AG09319 (cell line): ENCODE results near the gene HBS1L.

Experiments used
- DNase-seq: peaks from one replicate; pipeline ENCODE4 v3.0.0-alpha.2; 2010; ENCODE audit warnings: low read depth; ENCODE audit errors: extremely low read depth
- TF ChIP-seq, protein P1 (sequence below): IDR thresholded peaks from 2 replicates; pipeline ENCODE4 v1.5.1; 2011; ENCODE audit warnings: low read depth, mild to moderate bottlenecking, inconsistent platforms, low read length, moderate library complexity

HBS1L gene

DNA sequence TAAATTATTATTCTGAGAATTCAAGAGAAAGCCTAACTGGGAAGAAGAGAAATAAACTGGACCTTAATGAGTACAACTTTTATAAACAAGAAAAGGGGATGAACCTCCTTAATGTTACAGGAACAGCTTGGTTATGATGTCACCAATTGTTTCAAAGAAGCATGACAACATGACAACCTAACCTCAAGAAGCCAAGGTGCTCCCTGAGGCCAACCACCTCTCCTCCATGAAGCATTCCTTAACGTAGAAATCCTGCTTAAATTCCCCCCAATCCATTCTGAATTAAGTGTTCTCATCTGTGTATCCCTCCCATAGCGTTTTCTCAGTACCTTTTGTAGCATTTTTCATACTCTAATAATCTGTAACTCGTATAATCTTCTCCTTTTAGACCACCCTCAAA, 1.7 kb downstream of the HBS1L start:
- TF ChIP-seq, protein P1, sequence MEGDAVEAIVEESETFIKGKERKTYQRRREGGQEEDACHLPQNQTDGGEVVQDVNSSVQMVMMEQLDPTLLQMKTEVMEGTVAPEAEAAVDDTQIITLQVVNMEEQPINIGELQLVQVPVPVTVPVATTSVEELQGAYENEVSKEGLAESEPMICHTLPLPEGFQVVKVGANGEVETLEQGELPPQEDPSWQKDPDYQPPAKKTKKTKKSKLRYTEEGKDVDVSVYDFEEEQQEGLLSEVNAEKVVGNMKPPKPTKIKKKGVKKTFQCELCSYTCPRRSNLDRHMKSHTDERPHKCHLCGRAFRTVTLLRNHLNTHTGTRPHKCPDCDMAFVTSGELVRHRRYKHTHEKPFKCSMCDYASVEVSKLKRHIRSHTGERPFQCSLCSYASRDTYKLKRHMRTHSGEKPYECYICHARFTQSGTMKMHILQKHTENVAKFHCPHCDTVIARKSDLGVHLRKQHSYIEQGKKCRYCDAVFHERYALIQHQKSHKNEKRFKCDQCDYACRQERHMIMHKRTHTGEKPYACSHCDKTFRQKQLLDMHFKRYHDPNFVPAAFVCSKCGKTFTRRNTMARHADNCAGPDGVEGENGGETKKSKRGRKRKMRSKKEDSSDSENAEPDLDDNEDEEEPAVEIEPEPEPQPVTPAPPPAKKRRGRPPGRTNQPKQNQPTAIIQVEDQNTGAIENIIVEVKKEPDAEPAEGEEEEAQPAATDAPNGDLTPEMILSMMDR: no peak
- DNase-seq: no peak

DNA sequence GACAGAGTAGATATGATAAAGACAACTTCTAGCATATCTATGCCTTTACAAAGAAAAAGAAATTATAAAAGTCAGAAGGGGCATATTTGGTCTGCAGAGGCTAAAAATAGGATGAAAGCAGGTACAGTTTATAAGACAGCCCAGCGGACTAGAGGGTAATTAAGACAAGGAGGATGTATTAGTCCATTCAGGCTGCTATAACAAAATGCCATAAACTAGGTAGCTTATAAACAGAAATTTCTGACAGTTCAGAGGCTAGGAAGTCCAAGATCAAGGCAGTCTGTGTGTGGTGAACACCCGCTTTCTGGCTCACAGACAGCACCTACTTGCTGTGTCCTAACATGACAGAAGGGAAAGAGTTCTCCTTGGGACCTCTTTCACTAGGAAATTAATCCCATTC, 5.7 kb downstream of the HBS1L start:
- DNase-seq: no peak
- TF ChIP-seq, protein P1: no peak

GRCh38 chr6:135047336-135047735, 7.3 kb downstream of the HBS1L start:
- TF ChIP-seq, protein P1: no peak
- no peak for DNase-seq

- no peak for DNase-seq
- TF ChIP-seq, protein P1: no peak
These were observed 7.7 kb downstream of the HBS1L start for GRCh38 chr6:135046912-135047311.

DNA sequence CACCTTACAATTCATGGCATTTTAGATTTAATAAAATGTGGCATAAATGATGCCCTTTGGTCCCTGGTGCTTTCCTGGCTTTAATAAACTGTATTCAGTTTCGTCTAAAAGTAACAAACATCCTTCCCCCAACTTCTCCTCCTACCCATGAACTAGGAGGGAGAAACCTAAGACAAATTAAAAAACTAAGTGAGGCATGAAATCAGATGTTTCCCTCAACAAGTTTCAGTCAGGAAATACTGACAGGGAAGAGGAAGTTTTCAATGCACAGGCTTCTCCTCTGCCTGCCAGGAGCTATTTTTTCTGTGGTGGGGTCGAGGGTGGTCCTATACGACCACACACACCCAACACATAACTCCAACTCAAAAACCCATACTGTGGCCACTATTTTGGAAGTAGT, 10.0 kb downstream of the HBS1L start:
- no peak for DNase-seq
- TF ChIP-seq, protein P1: no peak

GRCh38 chr6:135043846-135044245, 10.8 kb downstream of the HBS1L start:
- TF ChIP-seq, protein P1: no peak
- no peak for DNase-seq

- no peak for DNase-seq
- TF ChIP-seq, protein P1: no peak
These were observed 11.3 kb downstream of the HBS1L start for GRCh38 chr6:135043364-135043763.
